CD4-positive, alpha-beta memory T cell (primary cell): Measurements from ENCODE around the gene CRYBB1. TPM values are rescaled to one million over a fixed set of nuclear protein-coding genes. Genes with fewer than 3 reads are reported as not detected.
"Not testable (repeated sequence)": the region's sequence is repeated elsewhere in the genome, so short reads cannot be mapped to it uniquely, and the experiment has no call there.

Experiments used
- CTCF ChIA-PET: fragments of 350-600 bp; sonication (Branson Sonifier 250); formaldehyde crosslinking; loops from one replicate; lab custom pipeline; 2021; ENCODE audit warnings: inconsistent platforms; ENCODE audit not compliant: partially characterized antibody; lab: Charles Lee
- POLR2A ChIA-PET: fragments of 350-600 bp; sonication (Branson Sonifier 250); formaldehyde crosslinking; loops from one replicate; lab custom pipeline; 2021; ENCODE audit not compliant: partially characterized antibody; lab: Charles Lee
- DNase-seq, 5 donors: peaks; one replicate each; pipeline versions ENCODE4 v3.0.0 to v3.0.0-alpha.2; 2020 to 2022; ENCODE audit warnings: mixed read lengths in 1 of 5
- H3K27ac ChIP-seq: one replicate; pipeline ENCODE4 v1.7.0; 2013; ENCODE audit warnings: low read depth, low read length
- H3K27me3 ChIP-seq: 2 replicates; pipeline ENCODE4 v1.7.0; 2013; ENCODE audit warnings: mild to moderate bottlenecking, low read length, moderate library complexity; ENCODE audit not compliant: insufficient read depth
- H3K36me3 ChIP-seq: 2 replicates; pipeline ENCODE4 v1.7.0; 2013; ENCODE audit warnings: mild to moderate bottlenecking, low read length, moderate library complexity; ENCODE audit not compliant: insufficient read depth
- H3K4me1 ChIP-seq: 2 replicates; pipeline ENCODE4 v1.7.0; 2013; ENCODE audit warnings: mild to moderate bottlenecking, low read length, moderate library complexity; ENCODE audit not compliant: insufficient read depth
- H3K4me3 ChIP-seq, 2 donors: one replicate each; pipeline ENCODE4 v1.7.0; 2013; ENCODE audit warnings: low read length in 2 of 2, mild to moderate bottlenecking in 1 of 2
- H3K9me3 ChIP-seq, 2 donors: one replicate each; pipeline ENCODE4 v1.7.0; 2013; ENCODE audit warnings: low read length in 2 of 2, control low read depth in 1 of 2; ENCODE audit not compliant: control insufficient read depth in 1 of 2
- H3K27ac Mint-ChIP-seq, 7 donors: one replicate each; pipeline ENCODE4 v1.8.0; 2020 to 2021; ENCODE audit warnings: mixed read lengths in 7 of 7, mild to moderate bottlenecking in 6 of 7, inconsistent platforms in 3 of 7, moderate library complexity in 3 of 7
- H3K27me3 Mint-ChIP-seq, 2 donors: one replicate each; pipeline ENCODE4 v1.8.0; 2020 to 2021; ENCODE audit warnings: mixed read lengths in 2 of 2
- H3K36me3 Mint-ChIP-seq, 2 donors: one replicate each; pipeline ENCODE4 v1.8.0; 2020 to 2021; ENCODE audit warnings: mixed read lengths in 2 of 2, inconsistent platforms in 1 of 2, mild to moderate bottlenecking in 1 of 2
- H3K4me1 Mint-ChIP-seq, 4 donors: one replicate each; pipeline ENCODE4 v1.8.0; 2020 to 2021; ENCODE audit warnings: mixed read lengths in 4 of 4, mild to moderate bottlenecking in 1 of 4
- H3K4me3 Mint-ChIP-seq, 8 donors: one replicate each; pipeline ENCODE4 v1.8.0; 2020 to 2021; ENCODE audit warnings: mixed read lengths in 8 of 8, mild to moderate bottlenecking in 7 of 8, moderate library complexity in 6 of 8, inconsistent platforms in 3 of 8
- H3K9me3 Mint-ChIP-seq, 8 donors: one replicate each; pipeline ENCODE4 v1.8.0; 2020 to 2021; ENCODE audit warnings: mixed read lengths in 8 of 8, mild to moderate bottlenecking in 5 of 8, inconsistent platforms in 3 of 8, moderate library complexity in 1 of 8
- intact Hi-C: fragments of 100-400 bp; cut with micrococcal nuclease; formaldehyde crosslinking; loops from one replicate; pipeline ENCODE4 v1.15.1; 2023
- polyA plus RNA-seq, 2 donors: library from polyadenylated mRNA; unstranded; fragments of 300-500 nt; fragmentation: Illumina TruSeq; gene quantifications; one replicate each; pipeline ENCODE4 v1.2.3, GENCODE V29; 2021
- total RNA-seq, 2 experiments: library from RNA; stranded (reverse); gene quantifications; one replicate each; pipeline ENCODE4 v1.2.3, GENCODE V29; 2021

The CRYBB1 gene
- total and polyA plus RNA-seq, 4 experiments from 2014 or later, result not detected

- H3K27ac ChIP-seq, result no peak overlapping the region
- POLR2A ChIA-PET, result interaction anchor here (0.7 kb wide), 1 partner anchor 24 kb away, joined by 3 read pairs; no protein-coding TSS in a partner anchor
- intact Hi-C loops, result no loop called here
These were observed 1.2 kb downstream of the CRYBB1 start for GRCh38 chr22:26616650-26617049.

DNA sequence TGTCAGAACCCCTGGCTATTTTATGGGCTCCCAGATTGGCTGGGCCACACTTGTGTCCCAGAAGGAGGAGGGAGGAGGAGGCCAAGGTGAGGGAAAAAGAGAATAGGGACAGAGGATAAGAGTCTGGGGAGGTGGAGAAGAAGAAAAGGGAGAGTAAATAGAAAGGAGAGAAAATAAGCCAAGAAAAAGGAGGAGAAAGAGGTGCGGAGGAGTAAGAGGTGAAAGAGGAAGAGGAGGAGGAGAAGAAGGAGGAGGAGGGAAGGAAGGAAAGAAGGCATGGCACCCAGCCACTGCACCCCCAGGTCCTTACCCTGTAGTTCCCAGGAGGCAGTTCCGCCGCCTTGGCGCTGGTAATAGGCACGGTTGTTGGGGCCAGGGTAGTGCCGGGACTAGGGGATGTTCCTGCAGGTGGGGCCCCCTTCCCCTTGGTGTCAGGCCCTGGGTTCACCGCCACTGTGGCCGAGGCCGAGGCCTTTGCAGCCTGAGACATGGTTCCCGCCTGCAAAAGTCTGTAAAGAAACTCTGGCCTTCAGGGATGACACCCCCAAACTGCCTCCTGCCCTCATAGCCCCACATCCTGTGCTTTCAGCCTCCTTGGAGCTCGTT lies 1.9 kb downstream of the CRYBB1 start:
- Mint-ChIP-seq H3K27me3 (peaks cover 0 to 3% of the 10 kb centered on the region in 2 donors), H3K4me3 (no peak overlapping the region), H3K4me1 (peaks cover under 1 to 10% (median 3%) of the 10 kb centered on the region in 4 donors), H3K36me3 (no peaks in the 10 kb centered on the region), H3K9me3 (peaks cover 0 to 2% (median 0%) of the 10 kb centered on the region in 8 donors), H3K27ac (no peak overlapping the region)
- CTCF ChIA-PET, result no interaction called here
- Histone ChIP-seq H3K4me1 (peaks cover 3% of the 10 kb centered on the region), H3K27ac (no peak overlapping the region), H3K4me3 (no peak overlapping the region), H3K27me3 (no peaks in the 10 kb centered on the region), H3K36me3 (no peaks in the 10 kb centered on the region), H3K9me3 (no peaks in the 10 kb centered on the region)
- no peak for DNase-seq
- POLR2A ChIA-PET, result interaction anchor here (0.7 kb wide), 1 partner anchor 23 kb away, joined by 3 read pairs; no protein-coding TSS in a partner anchor
- intact Hi-C loops, result no loop called here

More at GRCh38 chr22:26616650-26617049, 1.2 kb downstream of the CRYBB1 start:
- peaks cover 0 to 2% (median 0%) of the 10 kb centered on the region in 8 donors for H3K9me3 Mint-ChIP-seq
- H3K36me3 ChIP-seq, result no peaks in the 10 kb centered on the region
- peaks cover 0 to 3% of the 10 kb centered on the region in 2 donors for H3K27me3 Mint-ChIP-seq
- CTCF ChIA-PET, result no interaction called here
- no peak for DNase-seq
- H3K36me3 Mint-ChIP-seq, result no peaks in the 10 kb centered on the region
- H3K4me3 ChIP-seq, result no peak overlapping the region
- no peaks in the 10 kb centered on the region for H3K27me3 ChIP-seq
- no peak overlapping the region for H3K4me3 Mint-ChIP-seq
- H3K27ac Mint-ChIP-seq, result peak overlapping the region in 1 of 7 donors; percentile 6
- no peaks in the 10 kb centered on the region for H3K9me3 ChIP-seq
- no peaks in the 10 kb centered on the region for H3K4me1 ChIP-seq
- peaks cover 0 to 10% (median 3%) of the 10 kb centered on the region in 4 donors for H3K4me1 Mint-ChIP-seq

DNA sequence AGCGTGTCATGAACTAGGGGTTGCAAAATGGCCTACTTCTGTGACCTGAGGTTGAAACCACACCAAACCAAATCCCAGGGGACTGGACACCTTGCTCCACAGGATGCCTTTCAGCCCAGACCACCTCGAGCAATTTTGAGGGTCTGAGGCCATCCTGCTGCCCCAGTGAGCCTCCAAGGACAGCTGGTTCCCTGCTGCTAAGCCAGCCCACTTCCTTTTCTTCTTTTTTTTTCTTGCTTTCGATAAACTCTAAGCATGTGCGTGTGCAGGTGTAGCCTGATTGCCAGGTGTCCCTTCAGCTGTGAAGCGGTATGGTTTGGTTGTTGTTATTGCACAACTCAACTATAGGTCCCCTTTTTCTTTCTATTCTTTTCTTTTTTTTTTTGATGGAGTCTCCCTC lies 2.7 kb downstream of the CRYBB1 start:
- Histone ChIP-seq H3K4me3 (no peak overlapping the region), H3K27ac (no peak overlapping the region), H3K9me3 (no peaks in the 10 kb centered on the region), H3K27me3 (no peaks in the 10 kb centered on the region), H3K36me3 (no peaks in the 10 kb centered on the region), H3K4me1 (peaks cover 10% of the 10 kb centered on the region)
- peaks cover 0 to 3% of the 10 kb centered on the region in 2 donors for H3K27me3 Mint-ChIP-seq
- POLR2A ChIA-PET, result no interaction called here
- intact Hi-C loops, result no loop called here
- H3K36me3 Mint-ChIP-seq, result no peaks in the 10 kb centered on the region
- H3K27ac Mint-ChIP-seq, result no peak overlapping the region
- H3K9me3 Mint-ChIP-seq, result peaks cover 0 to 2% (median 0%) of the 10 kb centered on the region in 8 donors
- CTCF ChIA-PET, result no interaction called here
- no peak overlapping the region for H3K4me3 Mint-ChIP-seq
- H3K4me1 Mint-ChIP-seq, result peaks cover 8 to 18% (median 9%) of the 10 kb centered on the region in 4 donors
- no peak for DNase-seq

DNA sequence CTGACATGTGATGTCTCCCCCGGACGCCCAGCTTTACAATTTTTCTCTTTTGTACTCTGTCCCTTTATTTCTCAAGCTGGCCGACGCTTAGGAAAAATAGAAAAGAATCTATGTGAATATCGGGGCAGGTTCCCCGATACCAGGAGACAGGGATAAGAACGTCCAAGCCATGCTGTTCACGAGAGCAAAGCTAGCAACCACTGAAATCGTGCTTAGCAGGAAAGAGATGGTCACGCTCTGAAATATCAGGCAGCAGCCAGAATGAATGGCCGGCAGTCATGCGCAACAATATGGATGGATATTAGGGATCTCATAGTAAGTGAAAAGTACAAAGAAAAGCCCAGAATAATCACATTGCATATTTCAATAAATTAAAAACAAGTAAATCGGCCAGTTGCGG lies 3.5 kb downstream of the CRYBB1 start:
- ChIA-PET CTCF (no interaction called here), POLR2A (no interaction called here)
- Histone ChIP-seq H3K4me3 (no peak overlapping the region), H3K4me1 (peaks cover 19% of the 10 kb centered on the region), H3K36me3 (no peaks in the 10 kb centered on the region), H3K27me3 (no peaks in the 10 kb centered on the region), H3K27ac (no peak overlapping the region), H3K9me3 (no peaks in the 10 kb centered on the region)
- DNase-seq, result no peak
- H3K4me1 Mint-ChIP-seq, result peaks cover 15 to 26% (median 17%) of the 10 kb centered on the region in 4 donors
- intact Hi-C loops, result no loop called here
- H3K4me3 Mint-ChIP-seq, result no peak overlapping the region
- peaks cover 0 to 3% of the 10 kb centered on the region in 2 donors for H3K27me3 Mint-ChIP-seq
- H3K36me3 Mint-ChIP-seq, result no peaks in the 10 kb centered on the region
- H3K9me3 Mint-ChIP-seq, result peaks cover 0 to 2% (median 0%) of the 10 kb centered on the region in 8 donors
- H3K27ac Mint-ChIP-seq, result peak overlapping the region in 1 of 7 donors; percentile 35

DNA sequence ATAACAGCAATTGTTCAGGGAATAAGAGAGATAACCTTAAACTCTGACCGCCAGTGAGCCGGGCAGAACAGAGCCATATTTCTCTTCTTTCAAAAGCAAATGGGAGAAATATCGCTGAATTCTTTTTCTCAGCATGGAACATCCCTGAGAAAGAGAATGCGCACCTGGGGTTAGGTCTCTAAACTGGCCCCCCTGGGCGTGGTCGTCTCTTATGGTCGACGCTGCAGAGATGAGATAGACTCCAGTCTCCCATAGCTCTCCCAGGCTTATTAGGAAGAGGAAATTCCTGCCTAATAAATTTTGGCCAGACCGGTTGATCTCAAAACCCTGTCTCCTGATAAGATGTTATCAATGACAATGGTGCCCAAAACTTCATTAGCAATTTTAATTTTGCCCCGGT lies 4.1 kb downstream of the CRYBB1 start:
- H3K4me3 Mint-ChIP-seq, H3K27me3 Mint-ChIP-seq, DNase-seq, H3K9me3 Mint-ChIP-seq, H3K36me3 ChIP-seq, H3K27me3 ChIP-seq, H3K4me3 ChIP-seq, CTCF ChIA-PET, H3K9me3 ChIP-seq, intact Hi-C loops, H3K36me3 Mint-ChIP-seq, POLR2A ChIA-PET, H3K27ac ChIP-seq: not testable (repeated sequence)
- peaks cover 17 to 32% (median 19%) of the 10 kb centered on the region in 4 donors for H3K4me1 Mint-ChIP-seq
- H3K27ac Mint-ChIP-seq, result peak overlapping the region in 1 of 7 donors; percentile 35
- H3K4me1 ChIP-seq, result peaks cover 21% of the 10 kb centered on the region

DNA sequence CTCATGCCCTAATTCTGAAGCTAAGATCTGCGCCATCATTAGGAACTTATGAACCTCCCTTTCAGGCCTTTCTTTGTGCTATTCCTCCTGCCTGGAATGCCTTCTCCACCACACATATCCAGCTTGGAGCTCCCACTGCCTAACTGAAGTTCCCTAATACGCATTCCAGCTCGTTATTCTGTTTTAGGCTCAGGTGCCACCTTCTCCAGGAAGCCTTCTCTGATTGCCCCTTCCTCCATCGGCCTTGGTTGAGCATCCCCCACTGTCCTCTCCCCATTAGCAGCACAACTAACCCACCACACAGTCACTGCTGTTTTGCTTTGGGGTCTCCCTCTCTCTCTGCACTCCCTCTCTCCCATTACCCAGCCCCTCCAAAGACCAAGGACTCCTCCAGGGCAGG lies 5.2 kb downstream of the CRYBB1 start:
- ChIA-PET POLR2A (no interaction called here), CTCF (interaction anchor here (1.4 kb wide), 1 partner anchor 12 kb away, joined by 3 read pairs; no protein-coding TSS in a partner anchor)
- Mint-ChIP-seq H3K4me1 (peaks cover 17 to 34% (median 19%) of the 10 kb centered on the region in 4 donors), H3K27ac (peak overlapping the region in 2 of 7 donors; percentile 26 to 56), H3K27me3 (peaks cover 0 to 3% of the 10 kb centered on the region in 2 donors), H3K36me3 (no peaks in the 10 kb centered on the region), H3K9me3 (peaks cover 0 to 2% (median 0%) of the 10 kb centered on the region in 8 donors), H3K4me3 (peak overlapping the region in 1 of 8 donors; percentile 54)
- Histone ChIP-seq H3K36me3 (no peaks in the 10 kb centered on the region), H3K9me3 (no peaks in the 10 kb centered on the region), H3K4me3 (no peak overlapping the region), H3K4me1 (peaks cover 21% of the 10 kb centered on the region), H3K27me3 (no peaks in the 10 kb centered on the region), H3K27ac (no peak overlapping the region)
- intact Hi-C loops, result no loop called here
- no peak for DNase-seq

DNA sequence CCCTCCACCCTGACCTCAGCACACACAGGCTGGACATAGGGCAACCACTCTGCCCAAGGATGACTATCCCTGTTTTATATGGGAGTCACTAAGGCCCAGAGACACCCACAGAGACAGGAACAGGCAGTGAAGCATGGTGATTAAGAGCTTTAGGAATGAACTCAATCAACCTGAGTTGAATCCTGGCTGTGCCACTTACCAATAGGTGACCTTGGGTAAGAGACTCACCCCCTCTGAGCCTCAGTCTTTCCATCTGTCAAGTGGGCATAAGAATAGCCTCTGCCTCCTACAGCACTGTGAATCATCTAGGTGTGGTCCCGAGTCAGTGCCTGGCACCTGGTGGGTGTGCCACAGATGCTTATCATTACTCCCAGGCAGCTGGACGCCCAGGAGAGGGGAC lies 6.8 kb downstream of the CRYBB1 start:
- intact Hi-C loops, result no loop called here
- no peaks in the 10 kb centered on the region for H3K36me3 Mint-ChIP-seq
- H3K4me1 Mint-ChIP-seq, result peaks cover 15 to 34% (median 18%) of the 10 kb centered on the region in 4 donors
- peaks cover 0 to 3% of the 10 kb centered on the region in 2 donors for H3K27me3 Mint-ChIP-seq
- H3K36me3 ChIP-seq, result no peaks in the 10 kb centered on the region
- DNase-seq, result no peak
- H3K27ac Mint-ChIP-seq, result no peak overlapping the region
- H3K9me3 Mint-ChIP-seq, result peaks cover 0 to 2% (median 0%) of the 10 kb centered on the region in 8 donors
- H3K4me3 Mint-ChIP-seq, result peak overlapping the region in 2 of 8 donors; percentile 11 to 71
- H3K4me3 ChIP-seq, result no peak overlapping the region
- CTCF ChIA-PET, result interaction anchor here (0.7 to 1.3 kb wide), 2 partner anchors 31 to 32 kb away, joined by 3 read pairs; no protein-coding TSS in a partner anchor
- POLR2A ChIA-PET, result interaction anchor here (0.9 to 1.4 kb wide), 3 partner anchors 15 to 36 kb away, joined by 4 to 7 read pairs (median 4); no protein-coding TSS in a partner anchor
- H3K27me3 ChIP-seq, result no peaks in the 10 kb centered on the region
- H3K4me1 ChIP-seq, result peaks cover 21% of the 10 kb centered on the region
- H3K27ac ChIP-seq, result no peak overlapping the region
- no peaks in the 10 kb centered on the region for H3K9me3 ChIP-seq
